Osteocyte (in vitro differentiated cells): ENCODE results near the gene SUPT7L. TPM values are rescaled to one million over a fixed set of nuclear protein-coding genes. Genes with fewer than 3 reads are reported as not detected.

Source experiments
- DNase-seq: peaks from one replicate; pipeline ENCODE4 v3.0.0; 2021; ENCODE audit warnings: mixed read lengths; ENCODE audit not compliant: unreplicated experiment; ENCODE audit errors: extremely low spot score
- H3K27ac Mint-ChIP-seq: one replicate; pipeline ENCODE4 v1.8.0; 2021; ENCODE audit warnings: mild to moderate bottlenecking, mixed read lengths; ENCODE audit not compliant: unreplicated experiment
- H3K27me3 Mint-ChIP-seq: one replicate; pipeline ENCODE4 v1.8.0; 2021; ENCODE audit warnings: mixed read lengths; ENCODE audit not compliant: unreplicated experiment
- H3K36me3 Mint-ChIP-seq: one replicate; pipeline ENCODE4 v1.8.0; 2021; ENCODE audit warnings: mixed read lengths; ENCODE audit not compliant: unreplicated experiment
- H3K4me1 Mint-ChIP-seq: one replicate; pipeline ENCODE4 v1.8.0; 2021; ENCODE audit warnings: mixed read lengths; ENCODE audit not compliant: unreplicated experiment
- H3K4me3 Mint-ChIP-seq: one replicate; pipeline ENCODE4 v1.8.0; 2021; ENCODE audit warnings: mild to moderate bottlenecking, moderate library complexity, mixed read lengths; ENCODE audit not compliant: unreplicated experiment
- H3K9me3 Mint-ChIP-seq: one replicate; pipeline ENCODE4 v1.8.0; 2021; ENCODE audit warnings: mixed read lengths; ENCODE audit not compliant: unreplicated experiment
- CTCF ChIP-seq: fragments of 200-600 bp; sonication (generic); IDR thresholded peaks from 2 replicates; pipeline ENCODE4 v1.5.0; 2021; ENCODE audit warnings: antibody characterized with exemption, mild to moderate bottlenecking, moderate library complexity
- total RNA-seq: library from RNA; stranded (reverse); gene quantifications from 2 replicates; pipeline ENCODE4 v1.2.1, GENCODE V29; 2021

SUPT7L gene
- total RNA-seq, 1 donor from 2014 or later: 41.2 TPM

GRCh38 chr2:27652341-27652740, 11.1 kb downstream of the SUPT7L start:
- Mint-ChIP-seq H3K27ac (no peak overlapping the region), H3K4me1 (no peaks in the 10 kb centered on the region), H3K36me3 (peaks cover 53% of the 10 kb centered on the region), H3K27me3 (no peaks in the 10 kb centered on the region), H3K9me3 (no peaks in the 10 kb centered on the region), H3K4me3 (no peak overlapping the region)
- TF ChIP-seq CTCF: no peak
- DNase-seq: no peak

- DNase-seq: no peak
- Mint-ChIP-seq H3K36me3 (peaks cover 45% of the 10 kb centered on the region), H3K4me3 (no peak overlapping the region), H3K27me3 (no peaks in the 10 kb centered on the region), H3K27ac (no peak overlapping the region), H3K4me1 (no peaks in the 10 kb centered on the region), H3K9me3 (no peaks in the 10 kb centered on the region)
- no peak for TF ChIP-seq CTCF
Observed at GRCh38 chr2:27651056-27651455, 12.4 kb downstream of the SUPT7L start.

GRCh38 chr2:27647737-27648136, 15.7 kb downstream of the SUPT7L start:
- Mint-ChIP-seq H3K4me3 (no peak overlapping the region), H3K36me3 (peaks cover 29% of the 10 kb centered on the region), H3K27ac (no peak overlapping the region), H3K9me3 (no peaks in the 10 kb centered on the region), H3K4me1 (no peaks in the 10 kb centered on the region), H3K27me3 (no peaks in the 10 kb centered on the region)
- no peak for TF ChIP-seq CTCF
- DNase-seq: no peak

GRCh38 chr2:27647289-27647688, 16.1 kb downstream of the SUPT7L start:
- no peaks in the 10 kb centered on the region for H3K4me1 Mint-ChIP-seq
- H3K36me3 Mint-ChIP-seq: peaks cover 27% of the 10 kb centered on the region
- H3K27me3 Mint-ChIP-seq: no peaks in the 10 kb centered on the region
- no peaks in the 10 kb centered on the region for H3K9me3 Mint-ChIP-seq
- H3K27ac Mint-ChIP-seq: no peak overlapping the region
- no peak for DNase-seq
- no peak overlapping the region for H3K4me3 Mint-ChIP-seq
- no peak for TF ChIP-seq CTCF

GRCh38 chr2:27645197-27645596, 18.2 kb downstream of the SUPT7L start:
- no peak for DNase-seq
- Mint-ChIP-seq H3K36me3 (peaks cover 28% of the 10 kb centered on the region), H3K4me1 (no peaks in the 10 kb centered on the region), H3K4me3 (no peak overlapping the region), H3K9me3 (no peaks in the 10 kb centered on the region), H3K27me3 (no peaks in the 10 kb centered on the region), H3K27ac (no peak overlapping the region)
- TF ChIP-seq CTCF: no peak
